ENCODE data around the gene SOX6. TPM values are rescaled to one million over a fixed set of nuclear protein-coding genes. Genes with fewer than 3 reads are reported as not detected.
"Not testable (repeated sequence)": the region's sequence is repeated elsewhere in the genome, so short reads cannot be mapped to it uniquely, and the experiment has no call there.

Gene SOX6
- total RNA-seq, 1 experiment from 2014 or later, result 0.48 TPM

- no peak for DNase-seq (ENCODE audit: low read depth)
These were observed 256.9 kb downstream of the SOX6 start for GRCh38 chr11:16099343-16099900.

GRCh38 chr11:16098526-16099205 is 257.7 kb downstream of the SOX6 start:
- DNase-seq (ENCODE audit: low read depth), result no peak

GRCh38 chr11:16097543-16097942 is 258.8 kb downstream of the SOX6 start:
- DNase-seq (ENCODE audit: low read depth), result no peak

- no peak for DNase-seq (ENCODE audit: low read depth)
These were observed 260.0 kb downstream of the SOX6 start for GRCh38 chr11:16096336-16096735.

GRCh38 chr11:16095756-16096155 is 260.6 kb downstream of the SOX6 start:
- peak; percentile 14 for DNase-seq (ENCODE audit: low read depth)

- no peak for DNase-seq (ENCODE audit: low read depth)
These were observed 262.3 kb downstream of the SOX6 start for GRCh38 chr11:16093889-16094653.

- no peak for DNase-seq (ENCODE audit: low read depth)
These were observed 264.5 kb downstream of the SOX6 start for GRCh38 chr11:16091862-16092261.

GRCh38 chr11:16089481-16089880 is 266.9 kb downstream of the SOX6 start:
- no peak for DNase-seq (ENCODE audit: low read depth)

- DNase-seq (ENCODE audit: low read depth), result no peak
These were observed 267.6 kb downstream of the SOX6 start for GRCh38 chr11:16088774-16089173.

GRCh38 chr11:16087886-16088285 is 268.5 kb downstream of the SOX6 start:
- DNase-seq (ENCODE audit: low read depth), result no peak

- no peak for DNase-seq (ENCODE audit: low read depth)
These were observed 270.0 kb downstream of the SOX6 start for GRCh38 chr11:16086229-16086819.

GRCh38 chr11:16082095-16083055 is 274.0 kb downstream of the SOX6 start:
- peak; percentile 38 for DNase-seq (ENCODE audit: low read depth)

GRCh38 chr11:16081382-16082094 is 274.8 kb downstream of the SOX6 start:
- peak; percentile 46 for DNase-seq (ENCODE audit: low read depth)

- peak; percentile 35 for DNase-seq (ENCODE audit: low read depth)
These were observed 275.5 kb downstream of the SOX6 start for GRCh38 chr11:16080688-16081381.

- no peak for DNase-seq (ENCODE audit: low read depth)
These were observed 277.4 kb downstream of the SOX6 start for GRCh38 chr11:16078936-16079335.

- no peak for DNase-seq (ENCODE audit: low read depth)
These were observed 285.8 kb downstream of the SOX6 start for GRCh38 chr11:16070573-16070972.

- DNase-seq (ENCODE audit: low read depth), result not testable (repeated sequence)
These were observed 289.1 kb downstream of the SOX6 start for GRCh38 chr11:16067268-16067667.

GRCh38 chr11:16059332-16059731 is 297.0 kb downstream of the SOX6 start:
- DNase-seq (ENCODE audit: low read depth), result no peak

GRCh38 chr11:16058671-16059070 is 297.7 kb downstream of the SOX6 start:
- no peak for DNase-seq (ENCODE audit: low read depth)

- DNase-seq (ENCODE audit: low read depth), result no peak
These were observed 303.6 kb downstream of the SOX6 start for GRCh38 chr11:16052750-16053149.

All from RPMI7951 (cell line).